Neural cell (in vitro differentiated cells): ENCODE results near the gene RAB6D.

Experiments used
- EZH2 ChIP-seq: fragments of 200-600, 300-800 bp; shearing (Covaris generic), sonication (generic); IDR thresholded peaks from 2 replicates; pipeline ENCODE4 v1.6.1; 2014; ENCODE audit warnings: antibody characterized with exemption, low read length, borderline replicate concordance, mild to moderate bottlenecking; ENCODE audit not compliant: insufficient read depth, poor library complexity, severe bottlenecking
- TAF1 ChIP-seq: IDR thresholded peaks from 2 replicates; pipeline ENCODE4 v1.6.1; 2012; ENCODE audit warnings: low read depth
- TF ChIP-seq, protein P1 (sequence below): fragments of 450-650 bp; IDR thresholded peaks from 2 replicates; pipeline ENCODE4 v1.5.1; 2014; ENCODE audit warnings: antibody characterized with exemption, mild to moderate bottlenecking, moderate library complexity; ENCODE audit not compliant: poor library complexity, severe bottlenecking

GRCh38 chr2:131366643-131367042 lies 2.7 kb upstream of the RAB6D start:
- TF ChIP-seq, protein P1, sequence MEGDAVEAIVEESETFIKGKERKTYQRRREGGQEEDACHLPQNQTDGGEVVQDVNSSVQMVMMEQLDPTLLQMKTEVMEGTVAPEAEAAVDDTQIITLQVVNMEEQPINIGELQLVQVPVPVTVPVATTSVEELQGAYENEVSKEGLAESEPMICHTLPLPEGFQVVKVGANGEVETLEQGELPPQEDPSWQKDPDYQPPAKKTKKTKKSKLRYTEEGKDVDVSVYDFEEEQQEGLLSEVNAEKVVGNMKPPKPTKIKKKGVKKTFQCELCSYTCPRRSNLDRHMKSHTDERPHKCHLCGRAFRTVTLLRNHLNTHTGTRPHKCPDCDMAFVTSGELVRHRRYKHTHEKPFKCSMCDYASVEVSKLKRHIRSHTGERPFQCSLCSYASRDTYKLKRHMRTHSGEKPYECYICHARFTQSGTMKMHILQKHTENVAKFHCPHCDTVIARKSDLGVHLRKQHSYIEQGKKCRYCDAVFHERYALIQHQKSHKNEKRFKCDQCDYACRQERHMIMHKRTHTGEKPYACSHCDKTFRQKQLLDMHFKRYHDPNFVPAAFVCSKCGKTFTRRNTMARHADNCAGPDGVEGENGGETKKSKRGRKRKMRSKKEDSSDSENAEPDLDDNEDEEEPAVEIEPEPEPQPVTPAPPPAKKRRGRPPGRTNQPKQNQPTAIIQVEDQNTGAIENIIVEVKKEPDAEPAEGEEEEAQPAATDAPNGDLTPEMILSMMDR, result no peak
- TF ChIP-seq EZH2 (no peak), TAF1 (no peak)
